GM12891 (cell line): Measurements from ENCODE around the gene MYORG.

Experiments
- POU2F2 ChIP-seq: IDR thresholded peaks from 2 replicates; pipeline ENCODE4 v1.6.1; 2011; ENCODE audit warnings: low read depth, mild to moderate bottlenecking, control low read depth, low read length, moderate library complexity
- TAF1 ChIP-seq: IDR thresholded peaks from 2 replicates; pipeline ENCODE4 v1.6.1; 2011; ENCODE audit warnings: low read depth, low read length, control low read depth

DNA sequence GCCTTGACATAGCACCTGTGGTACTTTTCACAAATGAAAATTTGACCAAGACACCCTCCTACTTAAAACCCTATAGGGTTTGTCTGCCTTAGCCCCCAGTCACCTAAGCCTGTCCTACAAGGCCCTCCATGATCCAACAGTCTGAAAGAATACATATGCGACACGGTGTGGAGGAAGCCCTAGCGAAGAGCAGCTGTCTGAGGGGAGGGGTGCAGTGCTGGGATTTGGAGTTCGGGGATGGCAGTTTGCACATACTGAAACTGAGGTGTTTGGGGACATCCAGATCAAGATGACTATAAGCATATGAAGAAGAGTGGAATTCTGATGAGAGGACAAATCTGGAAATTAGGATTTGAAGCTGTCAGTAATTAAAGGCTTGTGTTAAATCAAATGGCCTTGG, 7.2 kb upstream of the MYORG start:
- TF ChIP-seq TAF1 (no peak), POU2F2 (no peak)
